HCT116 (cell line): ENCODE results near the gene SLC2A5. TPM values are rescaled to one million over a fixed set of nuclear protein-coding genes. Genes with fewer than 3 reads are reported as not detected.
A peak's percentile ranks its signal among the peaks of the same experiment; 100 is the strongest.

Experiments used
- ATAC-seq: fragments of 200-7000 bp; cut with Tn5 transposase; 2 replicates; pipeline ENCODE4 v1.9.1; 2020; ENCODE audit warnings: mild to moderate bottlenecking, moderate library complexity
- Bru-seq: library from RNA; stranded (reverse); fragments of 400-500 nt; gene quantifications from one replicate; lab custom pipeline; 2021; lab: Mats Ljungman, UMichigan
- BruChase-seq, 2 experiments: library from RNA; stranded (reverse); fragments of 400-500 nt; gene quantifications; one replicate each; lab custom pipeline; 2021; lab: Mats Ljungman, UMichigan
- BruUV-seq: library from RNA; stranded (reverse); fragments of 400-500 nt; replicated peaks from 2 replicates; lab custom pipeline; 2021; lab: Mats Ljungman, UMichigan
- CTCF ChIA-PET: fragments of 300-600 bp; sonication (Branson Sonifier 250); formaldehyde crosslinking; loops from one replicate; lab custom pipeline; 2021; ENCODE audit warnings: antibody characterized with exemption; lab: Charles Lee
- POLR2A ChIA-PET: fragments of 300-600, 350-600 bp; sonication (Branson Sonifier 250); formaldehyde crosslinking; loops from one replicate; lab custom pipeline; 2021; ENCODE audit warnings: antibody characterized with exemption; lab: Charles Lee
- RAD21 ChIA-PET, 2 experiments: fragments of 300-600 bp; sonication (Branson Sonifier 250); formaldehyde crosslinking; loops; one replicate each; lab custom pipeline; 2023; ENCODE audit warnings: low total read pairs in 2 of 2; ENCODE audit not compliant: uncharacterized antibody in 2 of 2, unreplicated experiment in 2 of 2, low non-redundant PET in 1 of 2; lab: Charles Lee
- DNase-seq: peaks from one replicate; pipeline ENCODE4 v3.0.0-alpha.2; 2010; ENCODE audit warnings: low read depth, low spot score
- H2AFZ ChIP-seq: fragments of 200-600 bp; shearing (Covaris generic), sonication (generic); 2 replicates; pipeline ENCODE4 v1.6.1; 2017; ENCODE audit warnings: low read depth, mixed run types, mixed read lengths, antibody characterized with exemption, low read length; ENCODE audit not compliant: poor library complexity, severe bottlenecking
- H3K27ac ChIP-seq: 2 replicates; pipeline ENCODE4 v1.5.1; 2012; ENCODE audit warnings: low read depth, low read length
- H3K27me3 ChIP-seq: fragments of 200-600 bp; sonication (generic); 2 replicates; pipeline ENCODE4 v1.6.1; 2016; ENCODE audit warnings: mixed run types, low read length, mixed read lengths; ENCODE audit not compliant: insufficient read depth
- H3K36me3 ChIP-seq, 2 experiments: fragments of 200-500 bp in 1 of 2; fragments of 200-600 bp in 1 of 2; sonication (Bioruptor generic) in 1 of 2; sonication (generic) in 1 of 2; 2 replicates each; pipeline versions ENCODE4 v1.5.1 to v1.6.1; 2014 to 2016; ENCODE audit warnings: low read length in 2 of 2, inconsistent platforms in 1 of 2, mixed read lengths in 1 of 2, mixed run types in 1 of 2; ENCODE audit not compliant: insufficient read depth in 2 of 2, control insufficient read depth in 1 of 2
- H3K4me1 ChIP-seq, 2 experiments: fragments of 200-600 bp in 1 of 2; sonication (generic) in 1 of 2; 2 replicates each; pipeline versions ENCODE4 v1.5.1 to v1.6.1; 2012 to 2017; ENCODE audit warnings: low read length in 2 of 2, inconsistent platforms in 1 of 2, mild to moderate bottlenecking in 1 of 2, mixed read lengths in 1 of 2, mixed run types in 1 of 2, moderate library complexity in 1 of 2; ENCODE audit not compliant: insufficient read depth in 2 of 2, control insufficient read depth in 1 of 2
- H3K4me2 ChIP-seq: fragments of 200-600 bp; sonication (generic); 2 replicates; pipeline ENCODE4 v1.6.1; 2017; ENCODE audit warnings: mixed run types, low read length, mixed read lengths
- H3K4me3 ChIP-seq, 2 experiments: fragments of 200-600 bp in 1 of 2; sonication (generic) in 1 of 2; replicated peaks in 1 of 2; 2 replicates each; pipeline ENCODE4 v1.5.1; 2011 to 2016; ENCODE audit warnings: low read length in 2 of 2, control low read depth in 1 of 2, low read depth in 1 of 2, mild to moderate bottlenecking in 1 of 2, mixed read lengths in 1 of 2, mixed run types in 1 of 2
- H3K79me2 ChIP-seq: fragments of 200-600 bp; sonication (generic); 2 replicates; pipeline ENCODE4 v1.6.1; 2017; ENCODE audit warnings: mild to moderate bottlenecking, mixed run types, low read length, moderate library complexity, mixed read lengths; ENCODE audit not compliant: insufficient read depth
- H3K9ac ChIP-seq: fragments of 200-600 bp; sonication (generic); 2 replicates; pipeline ENCODE4 v1.6.1; 2016; ENCODE audit warnings: low read length, mixed read lengths
- H3K9me2 ChIP-seq: fragments of 200-600 bp; sonication (generic), shearing (Covaris generic); 2 replicates; pipeline ENCODE4 v1.6.1; 2017; ENCODE audit warnings: mixed run types, mild to moderate bottlenecking, moderate library complexity; ENCODE audit not compliant: insufficient read depth
- H3K9me3 ChIP-seq, 2 experiments: fragments of 200-500 bp in 1 of 2; fragments of 200-600 bp in 1 of 2; sonication (Bioruptor generic) in 1 of 2; sonication (generic) in 1 of 2; 2 replicates each; pipeline ENCODE4 v1.6.1; 2014 to 2017; ENCODE audit warnings: low read length in 2 of 2, mixed read lengths in 2 of 2, inconsistent platforms in 1 of 2, low read depth in 1 of 2, mild to moderate bottlenecking in 1 of 2, mixed run types in 1 of 2, moderate library complexity in 1 of 2; ENCODE audit not compliant: control insufficient read depth in 1 of 2, insufficient read depth in 1 of 2
- H4K20me1 ChIP-seq: fragments of 200-600 bp; sonication (generic), shearing (Covaris generic); 2 replicates; pipeline ENCODE4 v1.6.1; 2017; ENCODE audit warnings: mixed run types, mild to moderate bottlenecking, moderate library complexity; ENCODE audit not compliant: insufficient read depth
- CBX3 ChIP-seq: IDR thresholded peaks from 2 replicates; pipeline ENCODE4 v1.6.1; 2012; ENCODE audit warnings: low read depth
- CEBPB ChIP-seq: IDR thresholded peaks from 2 replicates; pipeline ENCODE4 v1.6.1; 2012; ENCODE audit warnings: low read depth
- CTCF ChIP-seq, 3 experiments: fragments of 200-600 bp in 1 of 3; sonication (generic) in 1 of 3; IDR thresholded peaks in 2 of 3; conservative IDR thresholded peaks in 1 of 3; 2 replicates each; pipeline ENCODE4 v1.5.1; 2012 to 2017; ENCODE audit warnings: low read depth in 2 of 3, low read length in 2 of 3, antibody characterized with exemption in 1 of 3, borderline replicate concordance in 1 of 3, control low read depth in 1 of 3, mild to moderate bottlenecking in 1 of 3, mixed read lengths in 1 of 3, mixed run types in 1 of 3, moderate library complexity in 1 of 3; ENCODE audit not compliant: insufficient read depth in 1 of 3
- EGR1 ChIP-seq: IDR thresholded peaks from 2 replicates; pipeline ENCODE4 v1.6.1; 2012; ENCODE audit warnings: low read depth
- ELF1 ChIP-seq: IDR thresholded peaks from 2 replicates; pipeline ENCODE4 v1.6.1; 2012; ENCODE audit warnings: low read depth, borderline replicate concordance
- EZH2 ChIP-seq: fragments of 200-600 bp; sonication (generic); IDR thresholded peaks from 2 replicates; pipeline ENCODE4 v1.6.1; 2017; ENCODE audit warnings: antibody characterized with exemption, mixed run types
- EZH2phosphoT487 ChIP-seq: fragments of 200-600 bp; IDR thresholded peaks from 2 replicates; pipeline ENCODE4 v1.6.1; 2018; ENCODE audit warnings: antibody characterized with exemption, borderline replicate concordance
- FOSL1 ChIP-seq: IDR thresholded peaks from 2 replicates; pipeline ENCODE4 v1.6.1; 2012; ENCODE audit warnings: low read depth
- RAD21 ChIP-seq: IDR thresholded peaks from 2 replicates; pipeline ENCODE4 v1.6.1; 2012; ENCODE audit warnings: low read depth, mild to moderate bottlenecking
- REST ChIP-seq: IDR thresholded peaks from 2 replicates; pipeline ENCODE4 v1.6.1; 2012; ENCODE audit warnings: low read depth
- SIN3A ChIP-seq: IDR thresholded peaks from 2 replicates; pipeline ENCODE4 v1.6.1; 2012; ENCODE audit warnings: low read depth
- SP1 ChIP-seq: IDR thresholded peaks from 2 replicates; pipeline ENCODE4 v1.6.1; 2012; ENCODE audit warnings: low read depth
- SRF ChIP-seq: IDR thresholded peaks from 2 replicates; pipeline ENCODE4 v1.6.1; 2012; ENCODE audit warnings: low read depth
- TCF7L2 ChIP-seq: IDR thresholded peaks from 2 replicates; pipeline ENCODE4 v1.7.0; 2011; ENCODE audit warnings: borderline replicate concordance, inconsistent platforms; ENCODE audit not compliant: insufficient read depth, insufficient read length; ENCODE audit errors: extremely low read depth
- YY1 ChIP-seq: IDR thresholded peaks from 2 replicates; pipeline ENCODE4 v1.6.1; 2011; ENCODE audit warnings: low read length, low read depth, moderate library complexity, mild to moderate bottlenecking; ENCODE audit not compliant: insufficient replicate concordance; ENCODE audit errors: extremely low read depth
- ZBTB33 ChIP-seq: IDR thresholded peaks from 2 replicates; pipeline ENCODE4 v1.6.1; 2011; ENCODE audit warnings: mild to moderate bottlenecking, low read length, moderate library complexity; ENCODE audit not compliant: insufficient replicate concordance; ENCODE audit errors: extremely low read depth
- ZNF274 ChIP-seq: fragments of 200-500 bp; sonication (Bioruptor generic); IDR thresholded peaks from 2 replicates; pipeline ENCODE4 v1.6.1; 2014; ENCODE audit warnings: mild to moderate bottlenecking, low read depth, low read length, inconsistent platforms
- intact Hi-C: fragments of 100-400 bp; cut with micrococcal nuclease; formaldehyde crosslinking; loops from 2 replicates; pipeline ENCODE4 v1.10.0; 2022
- long read RNA-seq: library from polyadenylated mRNA; unstranded; transcript quantifications from one replicate; pipeline ENCODE4 v2.0.0, GENCODE V29; 2021; ENCODE audit not compliant: unreplicated experiment
- polyA plus RNA-seq: library from polyadenylated mRNA; unstranded; fragments of >200 nt; gene quantifications from 2 replicates; pipeline ENCODE4 v1.2.1, GENCODE V29; 2012; ENCODE audit warnings: missing spikeins
- total RNA-seq: library from RNA; stranded (reverse); gene quantifications from one replicate; pipeline ENCODE4 v1.2.1, GENCODE V29; 2021; ENCODE audit not compliant: unreplicated experiment
- TF ChIP-seq, protein P1 (sequence below): IDR thresholded peaks from 2 replicates; pipeline ENCODE4 v1.6.1; 2012

SLC2A5 gene
- total RNA-seq (not detected), Bru-seq, nascent RNA (percentile 5 among the genes with signal in this experiment), BruChase-seq, experiment 1, labeled RNA remaining after a 6-hour chase (percentile 13 among the genes with signal in this experiment), BruChase-seq, experiment 2, labeled RNA remaining after a 2-hour chase (percentile 8 among the genes with signal in this experiment)
- 0.04 TPM in 1 of 2 replicates, not detected in the other for polyA plus RNA-seq
- long read RNA-seq = 0 reads

- Histone ChIP-seq H3K36me3 (no peaks in the 10 kb centered on the region), H3K4me2 (no peak within 1 kb of the TSS), H3K27ac (no peak within 1 kb of the TSS), H3K9ac (no peak within 1 kb of the TSS), H3K27me3 (no peaks in the 10 kb centered on the region), H3K4me3 (no peak within 1 kb of the TSS), H2AFZ (no peak within 1 kb of the TSS), H3K4me1 (no peaks in the 10 kb centered on the region), H4K20me1 (no peaks in the 10 kb centered on the region), H3K79me2 (no peaks in the 10 kb centered on the region), H3K9me2 (no peaks in the 10 kb centered on the region), H3K9me3 (no peaks in the 10 kb centered on the region)
- no peak for DNase-seq
- ATAC-seq = no peak
- ChIA-PET POLR2A (no interaction called here), RAD21 (no interaction called here), CTCF (no interaction called here)
- intact Hi-C loops = no loop called here
- BruUV-seq = no TSS peak
- TF ChIP-seq SP1 (no peak), SRF (no peak), TCF7L2 (no peak), CEBPB (no peak), ELF1 (no peak), ZBTB33 (no peak), YY1 (no peak), RAD21 (no peak), ZNF274 (no peak), SIN3A (no peak), CTCF (IDR thresholded peaks at IDR 0.05 in 2 of 3, conservative IDR thresholded peaks at IDR 0.05 in 1 of 3; ENCODE audit: borderline replicate concordance in 1 of 3, insufficient read depth in 1 of 3, low read depth in 2 of 3, low read length in 2 of 3) (no peak), FOSL1 (no peak), CBX3 (no peak), EGR1 (no peak), EZH2phosphoT487 (no peak), REST (no peak), EZH2 (no peak)
- TF ChIP-seq, protein P1, sequence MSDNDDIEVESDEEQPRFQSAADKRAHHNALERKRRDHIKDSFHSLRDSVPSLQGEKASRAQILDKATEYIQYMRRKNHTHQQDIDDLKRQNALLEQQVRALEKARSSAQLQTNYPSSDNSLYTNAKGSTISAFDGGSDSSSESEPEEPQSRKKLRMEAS = no peak
Observed at GRCh38 chr1:9069326-9070100, at the start of gene SLC2A5. Gene SLC2A5, minus strand, starts transcription at chr1:9069635. Its CDS starts 99 bp downstream, at chr1:9069536.
